GM19193 (cell line): ENCODE measurements around the gene PRR36.

Experiments used
- POLR2A ChIP-seq: IDR thresholded peaks from 4 replicates; pipeline ENCODE4 v1.6.1; 2011; ENCODE audit not compliant: insufficient read depth, insufficient read length; ENCODE audit errors: extremely low read depth

Gene PRR36

DNA sequence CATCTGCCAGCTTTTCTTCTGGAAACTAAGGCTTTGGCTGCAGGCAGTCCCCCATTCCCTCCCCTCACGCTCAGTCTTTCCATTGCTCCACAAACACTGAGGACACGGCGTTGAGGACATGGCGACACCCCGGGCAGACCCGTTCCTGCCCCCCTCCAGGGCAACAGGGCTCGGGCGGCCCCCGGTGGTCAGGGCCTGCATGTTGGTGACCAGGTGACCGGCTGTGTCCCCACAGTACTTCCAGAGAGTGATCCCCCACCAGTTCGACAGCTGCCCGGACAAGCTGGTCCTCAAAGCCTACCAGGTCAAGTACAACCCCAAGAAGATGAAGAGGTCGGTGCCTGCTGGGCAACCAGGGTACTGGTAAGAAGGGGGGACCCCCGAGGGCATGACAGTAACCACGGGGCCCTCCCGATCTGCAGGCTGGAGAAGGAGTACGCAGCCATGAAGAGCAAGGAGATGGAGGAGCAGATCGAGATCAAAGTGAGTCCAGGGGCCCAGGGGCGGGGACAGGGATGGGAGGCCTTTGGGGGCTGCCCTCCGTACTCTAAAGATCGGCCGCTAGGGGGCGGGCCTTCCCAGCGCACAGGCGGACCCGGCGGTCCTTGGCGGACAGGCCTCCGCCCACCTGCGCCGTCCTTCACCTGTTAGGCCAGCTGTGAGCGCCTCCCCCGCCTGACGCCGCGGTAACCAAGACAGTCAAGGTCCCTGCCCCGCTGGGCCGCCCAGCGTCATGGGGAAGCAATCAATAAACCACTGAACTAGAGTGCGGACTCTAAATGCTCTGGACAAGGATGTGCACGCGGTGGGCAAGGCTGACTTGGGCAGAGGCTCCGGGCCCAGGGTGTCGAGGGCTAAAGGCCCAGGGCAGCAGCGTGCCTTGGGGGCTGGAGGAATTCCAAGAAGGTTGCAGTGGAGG, 21.1 kb downstream of the PRR36 start:
- no peak for TF ChIP-seq POLR2A

DNA sequence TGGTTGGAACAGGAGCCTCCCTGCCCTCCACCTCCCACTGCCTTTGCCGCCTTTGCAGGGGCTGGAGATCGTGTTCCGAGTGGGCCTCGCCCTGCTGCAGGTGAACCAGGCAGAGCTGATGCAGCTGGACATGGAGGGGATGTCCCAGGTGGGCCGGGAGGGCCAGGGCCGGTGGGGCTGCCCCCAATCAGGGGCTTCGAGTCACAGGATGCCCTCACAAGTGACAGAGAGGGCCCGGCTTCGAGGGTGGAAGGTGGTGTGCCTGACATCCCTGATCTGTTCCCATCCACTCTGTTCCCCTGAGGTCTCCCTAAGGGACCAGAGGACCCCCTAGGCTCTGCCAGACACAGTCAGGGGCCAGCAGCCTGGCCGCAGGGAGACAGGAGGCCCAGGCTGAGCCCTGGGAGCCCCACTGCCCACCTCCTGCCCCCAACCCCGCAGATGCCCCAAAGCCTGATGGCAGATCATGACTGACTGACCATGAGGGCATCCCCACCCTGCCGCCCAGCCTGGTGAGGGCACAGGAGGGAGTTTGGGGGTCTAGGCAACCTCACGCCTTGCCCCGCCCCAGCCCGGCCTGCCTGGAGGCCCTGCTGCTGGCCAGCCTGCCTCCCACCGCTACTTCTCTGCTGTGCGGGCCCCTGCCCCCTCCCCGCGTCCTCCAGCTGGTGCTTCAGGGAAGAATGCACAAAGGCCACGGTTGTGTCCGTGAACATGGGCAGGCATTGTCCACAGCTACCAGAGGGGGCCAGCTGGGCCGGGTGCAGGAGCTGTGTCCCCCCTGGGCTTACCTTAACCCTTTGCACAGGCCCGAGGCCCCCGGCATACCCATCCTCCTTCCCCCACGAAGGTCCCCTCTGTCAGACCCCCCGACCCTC, 22.3 kb downstream of the PRR36 start:
- TF ChIP-seq POLR2A = no peak

DNA sequence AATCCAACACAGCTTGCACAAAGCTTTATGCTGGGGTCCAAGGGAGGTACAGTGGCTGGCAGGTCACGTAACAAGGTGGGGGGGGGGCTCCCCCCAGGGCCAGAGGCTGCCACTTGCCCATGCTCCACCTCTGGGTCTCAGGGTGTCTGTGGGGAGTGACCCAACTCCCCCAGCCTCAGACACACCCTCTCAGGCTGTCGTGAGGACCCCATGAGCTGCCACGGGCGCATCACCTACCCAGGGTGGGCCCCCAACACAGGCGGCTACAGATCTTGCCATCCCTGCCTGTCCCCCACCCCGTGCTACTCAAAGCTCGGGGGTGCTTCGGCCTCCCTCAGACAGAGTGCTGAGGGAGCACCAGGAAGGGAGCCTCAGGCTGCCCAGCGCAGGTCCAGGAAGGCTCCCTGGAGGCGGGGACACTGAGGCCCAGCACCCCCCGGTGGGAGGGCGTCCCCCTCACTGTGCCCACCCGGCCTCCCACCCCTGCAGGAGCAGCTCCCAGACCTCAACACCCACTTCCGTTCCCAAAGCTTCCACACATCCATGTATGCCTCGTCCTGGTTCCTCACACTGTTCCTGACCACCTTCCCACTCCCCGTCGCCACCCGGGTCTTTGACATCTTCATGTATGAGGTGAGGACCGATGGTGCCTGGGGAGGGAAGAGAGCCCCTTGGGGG, 23.1 kb downstream of the PRR36 start:
- no peak for TF ChIP-seq POLR2A

DNA sequence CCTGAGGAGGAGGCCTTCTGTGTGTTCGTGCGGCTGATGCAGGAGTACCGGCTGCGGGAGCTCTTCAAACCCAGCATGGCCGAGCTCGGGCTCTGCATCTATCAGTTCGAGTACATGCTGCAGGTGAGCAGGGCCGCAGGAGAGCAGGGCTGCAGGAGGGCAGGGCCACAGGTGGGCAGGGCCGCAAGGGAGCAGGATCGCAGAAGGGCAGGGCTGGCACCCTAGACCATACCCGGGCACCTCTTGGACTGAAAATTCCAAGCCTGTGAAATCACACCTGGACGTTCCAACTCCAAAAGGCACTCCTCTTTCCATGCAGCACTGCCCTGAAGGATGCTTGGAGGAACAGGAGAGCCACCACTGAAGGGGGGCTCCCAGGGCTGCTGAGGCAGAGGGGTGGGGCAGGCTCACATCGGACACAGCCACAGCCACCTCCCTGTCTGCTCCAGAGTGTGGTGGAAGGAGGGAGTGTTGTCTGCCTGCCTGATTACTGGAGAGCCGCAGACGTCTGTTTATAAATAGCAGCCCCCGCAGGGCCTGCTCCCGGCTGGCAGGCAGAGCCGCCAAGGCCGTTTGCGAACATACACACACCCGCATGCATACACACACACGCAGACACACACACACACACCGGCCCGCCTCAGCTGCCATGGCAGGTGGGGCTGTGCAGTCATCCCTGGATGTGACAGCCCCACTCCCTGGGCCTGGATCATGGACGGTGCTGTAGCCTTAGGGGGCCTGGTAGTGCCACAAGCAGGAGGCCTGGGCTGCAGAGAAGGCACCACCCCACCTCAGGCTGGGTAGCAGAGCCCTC, 24.0 kb downstream of the PRR36 start:
- TF ChIP-seq POLR2A = no peak

DNA sequence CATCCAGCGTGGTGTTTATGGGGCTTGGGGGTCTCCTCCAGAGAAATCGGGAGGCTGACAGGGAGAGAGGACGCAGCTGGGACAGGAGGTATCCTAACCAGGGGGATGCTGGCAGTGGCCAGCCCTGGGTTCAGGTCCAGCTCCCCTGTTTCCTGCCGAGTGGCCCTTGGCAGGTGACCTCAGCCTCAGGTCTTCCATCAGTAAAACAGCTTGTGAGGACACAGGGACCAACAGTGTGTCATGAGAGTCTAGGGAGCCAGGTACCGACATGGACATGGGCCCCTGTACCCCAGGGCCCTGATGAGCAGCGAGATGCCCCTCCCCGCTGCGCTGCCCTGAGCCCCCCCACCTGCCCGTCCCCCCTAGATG, 24.6 kb downstream of the PRR36 start:
- no peak for TF ChIP-seq POLR2A

DNA sequence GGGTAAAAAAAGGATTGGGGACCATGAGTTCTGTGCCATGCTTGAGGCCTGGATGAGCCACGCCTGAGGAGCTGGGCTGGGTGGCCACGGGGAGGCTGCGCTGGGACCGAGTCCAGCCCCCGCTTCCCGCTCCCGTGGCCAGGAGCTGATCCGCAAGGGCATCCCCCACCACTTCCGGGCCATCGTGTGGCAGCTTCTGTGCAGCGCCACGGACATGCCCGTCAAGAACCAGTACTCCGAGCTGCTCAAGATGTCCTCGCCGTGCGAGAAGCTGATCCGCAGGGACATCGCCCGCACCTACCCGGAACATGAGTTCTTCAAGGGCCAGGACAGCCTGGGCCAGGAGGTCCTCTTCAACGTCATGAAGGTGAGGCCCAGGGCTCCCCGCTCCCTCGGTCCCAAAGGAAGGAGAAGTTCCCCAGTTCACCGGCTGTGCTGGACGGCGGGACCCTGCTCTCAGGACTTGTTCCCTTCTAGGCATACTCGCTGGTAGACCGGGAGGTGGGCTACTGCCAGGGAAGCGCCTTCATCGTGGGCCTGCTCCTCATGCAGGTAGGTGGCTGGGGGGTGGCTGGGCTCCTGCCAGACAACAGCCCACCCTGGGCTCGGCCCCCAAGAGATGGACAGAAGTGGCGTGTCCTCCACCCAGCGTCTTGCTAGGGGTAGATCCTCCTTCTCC, 25.3 kb downstream of the PRR36 start:
- no peak for TF ChIP-seq POLR2A

DNA sequence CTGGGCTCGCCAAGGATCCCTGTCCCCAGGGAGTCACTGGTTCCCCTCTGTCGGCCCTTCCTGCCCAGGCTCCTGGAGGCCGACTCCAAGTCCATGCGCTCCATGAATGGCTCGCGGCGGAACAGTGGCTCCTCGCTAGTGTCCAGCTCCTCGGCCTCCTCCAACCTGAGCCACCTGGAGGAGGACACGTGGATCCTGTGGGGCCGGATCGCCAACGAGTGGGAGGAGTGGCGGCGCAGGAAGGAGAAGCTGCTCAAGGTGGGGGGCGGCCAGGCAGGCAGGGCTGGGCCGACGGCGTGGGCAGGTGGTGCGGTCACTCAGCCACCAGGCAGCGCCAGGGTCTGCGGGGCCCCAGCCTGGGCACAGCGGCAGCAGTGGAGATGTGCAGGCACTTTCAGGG, 26.5 kb downstream of the PRR36 start:
- no peak for TF ChIP-seq POLR2A

DNA sequence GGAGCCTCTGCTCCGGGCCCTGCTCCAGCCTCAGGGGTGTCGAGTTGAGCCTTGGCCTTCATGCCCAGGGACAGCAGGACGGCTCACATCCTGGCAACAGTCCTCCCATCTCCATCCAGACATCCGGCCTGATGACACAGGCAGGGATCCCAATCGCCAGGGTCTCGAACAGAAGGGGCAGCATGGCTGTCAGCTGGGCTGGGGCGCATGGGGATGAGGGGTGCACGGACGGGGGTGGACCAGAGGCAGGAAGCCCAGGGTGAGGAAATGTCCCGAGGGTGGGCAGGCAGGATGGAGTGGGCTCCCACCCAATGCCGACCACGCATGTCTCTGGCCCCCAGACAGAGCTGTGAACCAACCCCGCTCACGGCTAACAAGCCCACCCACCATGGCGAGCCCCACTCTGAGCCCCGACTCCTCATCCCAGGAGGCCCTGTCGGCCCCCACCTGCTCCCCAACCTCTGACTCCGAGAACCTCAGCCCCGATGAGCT, 28.0 kb downstream of the PRR36 start:
- no peak for TF ChIP-seq POLR2A

DNA sequence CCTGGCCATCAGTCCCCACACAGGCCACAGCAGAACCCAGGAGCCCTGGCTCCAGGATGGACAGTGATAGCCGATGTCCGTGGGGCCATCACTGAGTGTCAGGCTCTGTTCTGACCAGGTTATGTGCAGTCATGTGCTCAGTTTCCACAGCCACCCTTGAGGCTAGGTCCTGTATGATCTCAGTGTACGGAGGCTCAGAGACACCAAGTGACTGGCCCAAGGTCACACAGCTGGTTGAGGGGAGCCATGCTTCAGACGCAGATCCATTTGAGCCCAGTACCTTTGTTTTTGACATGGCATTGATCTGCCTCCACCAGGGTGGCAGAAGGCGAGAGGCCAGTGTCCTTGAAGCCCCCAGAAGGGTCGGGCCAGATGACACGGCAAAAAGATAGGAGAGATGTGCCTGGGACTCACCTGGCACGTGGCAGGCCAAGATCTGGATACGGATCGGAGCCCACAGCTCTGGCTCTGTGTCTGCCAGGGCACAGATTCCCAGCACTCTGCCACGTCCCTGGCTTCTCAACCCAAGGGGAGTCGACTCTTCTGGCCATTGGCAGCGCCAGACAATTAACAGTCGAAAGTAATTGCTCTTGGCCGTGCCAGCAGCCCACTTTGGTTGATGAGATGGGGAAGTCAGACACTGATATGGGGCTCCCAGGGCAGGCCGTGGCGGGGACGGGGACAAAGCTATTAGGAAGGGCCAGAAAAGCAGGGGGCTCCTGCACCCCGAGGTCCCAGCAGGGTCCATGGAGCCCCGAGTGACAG, 28.6 kb downstream of the PRR36 start:
- TF ChIP-seq POLR2A = no peak

DNA sequence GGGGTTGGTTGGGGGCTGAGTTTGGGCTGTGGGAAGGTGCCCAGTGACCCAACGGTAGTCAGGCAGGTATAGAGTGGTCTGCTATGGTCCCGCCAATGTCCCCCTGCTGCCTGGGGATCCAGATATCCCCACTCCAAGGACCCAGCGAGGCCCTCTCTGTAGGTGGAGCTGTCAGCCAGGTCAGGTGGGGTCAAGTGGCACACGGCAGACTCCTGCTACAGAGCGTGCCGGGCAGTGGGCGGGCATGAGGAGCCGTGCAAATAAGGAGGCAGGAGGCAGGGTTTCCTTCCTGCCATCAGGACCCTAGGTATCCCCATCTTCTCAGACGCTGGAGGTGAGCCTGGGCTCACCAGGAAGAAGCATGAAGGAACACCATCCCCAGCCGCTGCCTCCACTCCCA, 29.2 kb downstream of the PRR36 start:
- no peak for TF ChIP-seq POLR2A

DNA sequence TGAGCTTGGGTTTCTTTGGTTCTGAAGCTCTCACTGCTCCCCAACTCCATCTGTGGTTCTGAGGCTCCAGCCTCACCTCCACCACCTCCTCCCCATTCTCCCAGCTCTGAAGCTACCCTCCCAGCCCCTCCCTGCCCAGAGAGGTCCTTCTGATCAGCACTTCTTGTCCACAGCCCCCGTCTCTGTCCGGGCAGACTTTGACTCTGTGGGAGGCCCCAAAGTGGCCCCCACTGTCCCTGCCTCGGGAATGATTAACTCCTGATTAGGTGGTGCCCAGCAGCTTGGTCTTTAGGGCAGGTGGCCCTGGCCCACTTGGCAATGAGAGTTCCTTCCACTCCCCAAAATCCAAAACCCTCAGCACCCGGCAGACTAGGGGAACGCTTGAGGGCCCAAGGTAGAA, 29.8 kb downstream of the PRR36 start:
- no peak for TF ChIP-seq POLR2A

DNA sequence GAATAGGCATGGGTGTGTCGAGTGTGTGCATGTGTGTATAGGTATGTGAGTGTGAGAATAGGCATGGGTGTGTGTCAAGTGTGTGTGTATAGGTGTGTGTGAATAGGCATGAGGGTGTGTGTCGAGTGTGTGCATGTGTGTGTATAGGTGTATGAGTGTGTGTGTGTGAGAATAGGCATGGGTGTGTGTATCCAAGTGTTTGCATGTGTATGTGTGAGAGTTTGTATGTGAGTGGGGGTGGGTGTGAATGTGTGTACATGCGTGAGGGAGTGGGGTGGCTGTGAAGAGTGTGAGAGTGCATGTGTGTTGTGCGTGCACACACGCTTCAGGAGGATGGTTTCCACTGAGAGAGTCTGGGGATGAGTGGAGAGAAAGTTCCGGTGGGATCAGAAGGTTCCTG, 30.7 kb downstream of the PRR36 start:
- no peak for TF ChIP-seq POLR2A

DNA sequence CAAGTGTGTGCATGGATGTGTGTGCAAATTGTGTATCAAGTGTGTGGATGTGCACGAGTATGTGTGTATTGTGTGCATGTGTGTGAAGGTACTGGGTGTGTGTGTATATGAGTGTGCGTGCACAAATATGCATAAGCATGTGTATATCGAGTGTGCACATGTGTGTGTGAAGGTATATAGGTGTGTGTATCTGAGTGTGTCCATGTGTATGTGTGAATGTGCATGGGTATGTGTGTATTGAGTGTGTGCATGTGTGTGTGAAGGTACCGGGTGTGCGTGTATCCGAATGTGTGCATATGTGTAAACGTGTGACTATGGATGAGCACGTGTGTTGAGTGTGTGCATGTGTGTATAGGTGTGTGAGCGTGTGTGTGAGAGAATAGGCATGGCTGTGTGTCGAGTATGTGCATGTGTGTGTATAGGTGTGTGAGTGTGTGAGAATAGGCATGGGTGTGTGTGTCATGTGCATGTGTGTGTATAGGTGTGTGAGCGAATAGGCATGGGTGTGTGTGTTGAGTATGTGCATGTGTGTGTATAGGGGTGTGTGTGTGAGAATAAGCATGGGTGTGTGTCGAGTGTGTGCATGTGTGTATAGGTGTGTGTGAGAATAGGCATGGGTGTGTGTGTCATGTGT, 31.4 kb downstream of the PRR36 start:
- TF ChIP-seq POLR2A = no peak
